Activated CD8-positive, alpha-beta memory T cell treated with anti-CD3 and anti-CD28 coated beads, Interleukin-2, amount 10 ng/mL, durations not matched to agents 7 days and 5 days (primary cell): Measurements from ENCODE around the gene MVB12B. TPM values are rescaled to one million over a fixed set of nuclear protein-coding genes. Genes with fewer than 3 reads are reported as not detected.
"Not testable (repeated sequence)": the region's sequence is repeated elsewhere in the genome, so short reads cannot be mapped to it uniquely, and the experiment has no call there.

ENCODE experiments used
- ATAC-seq: fragments of 150-1000 bp; cut with Tn5 transposase; one replicate; pipeline ENCODE4 v1.10.0; 2021; ENCODE audit warnings: moderate library complexity
- CTCF ChIA-PET: fragments of 350-600 bp; sonication (Branson Sonifier 250); formaldehyde crosslinking; loops from one replicate; lab custom pipeline; 2021; ENCODE audit warnings: antibody characterized with exemption; lab: Charles Lee
- DNase-seq: peaks from one replicate; pipeline ENCODE4 v3.0.0-alpha.2; 2020
- H3K27ac Mint-ChIP-seq: one replicate; pipeline ENCODE4 v1.8.0; 2021; ENCODE audit warnings: mild to moderate bottlenecking, mixed read lengths
- H3K27me3 Mint-ChIP-seq: one replicate; pipeline ENCODE4 v1.8.0; 2021; ENCODE audit warnings: mixed read lengths
- H3K36me3 Mint-ChIP-seq: one replicate; pipeline ENCODE4 v1.8.0; 2021; ENCODE audit warnings: mild to moderate bottlenecking, mixed read lengths
- H3K4me1 Mint-ChIP-seq: one replicate; pipeline ENCODE4 v1.8.0; 2021; ENCODE audit warnings: mixed read lengths
- H3K4me3 Mint-ChIP-seq: one replicate; pipeline ENCODE4 v1.8.0; 2021; ENCODE audit warnings: mild to moderate bottlenecking, moderate library complexity, mixed read lengths
- H3K9me3 Mint-ChIP-seq: one replicate; pipeline ENCODE4 v1.8.0; 2022; ENCODE audit warnings: low read depth, mixed read lengths
- total RNA-seq, 2 experiments: library from RNA; stranded (reverse); gene quantifications; one replicate each; pipeline ENCODE4 v1.2.3, GENCODE V29; 2021

MVB12B gene, protein sequence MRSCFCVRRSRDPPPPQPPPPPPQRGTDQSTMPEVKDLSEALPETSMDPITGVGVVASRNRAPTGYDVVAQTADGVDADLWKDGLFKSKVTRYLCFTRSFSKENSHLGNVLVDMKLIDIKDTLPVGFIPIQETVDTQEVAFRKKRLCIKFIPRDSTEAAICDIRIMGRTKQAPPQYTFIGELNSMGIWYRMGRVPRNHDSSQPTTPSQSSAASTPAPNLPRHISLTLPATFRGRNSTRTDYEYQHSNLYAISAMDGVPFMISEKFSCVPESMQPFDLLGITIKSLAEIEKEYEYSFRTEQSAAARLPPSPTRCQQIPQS
- 10 to 100 TPM; 39.2 to 57.0 TPM for total RNA-seq

DNA sequence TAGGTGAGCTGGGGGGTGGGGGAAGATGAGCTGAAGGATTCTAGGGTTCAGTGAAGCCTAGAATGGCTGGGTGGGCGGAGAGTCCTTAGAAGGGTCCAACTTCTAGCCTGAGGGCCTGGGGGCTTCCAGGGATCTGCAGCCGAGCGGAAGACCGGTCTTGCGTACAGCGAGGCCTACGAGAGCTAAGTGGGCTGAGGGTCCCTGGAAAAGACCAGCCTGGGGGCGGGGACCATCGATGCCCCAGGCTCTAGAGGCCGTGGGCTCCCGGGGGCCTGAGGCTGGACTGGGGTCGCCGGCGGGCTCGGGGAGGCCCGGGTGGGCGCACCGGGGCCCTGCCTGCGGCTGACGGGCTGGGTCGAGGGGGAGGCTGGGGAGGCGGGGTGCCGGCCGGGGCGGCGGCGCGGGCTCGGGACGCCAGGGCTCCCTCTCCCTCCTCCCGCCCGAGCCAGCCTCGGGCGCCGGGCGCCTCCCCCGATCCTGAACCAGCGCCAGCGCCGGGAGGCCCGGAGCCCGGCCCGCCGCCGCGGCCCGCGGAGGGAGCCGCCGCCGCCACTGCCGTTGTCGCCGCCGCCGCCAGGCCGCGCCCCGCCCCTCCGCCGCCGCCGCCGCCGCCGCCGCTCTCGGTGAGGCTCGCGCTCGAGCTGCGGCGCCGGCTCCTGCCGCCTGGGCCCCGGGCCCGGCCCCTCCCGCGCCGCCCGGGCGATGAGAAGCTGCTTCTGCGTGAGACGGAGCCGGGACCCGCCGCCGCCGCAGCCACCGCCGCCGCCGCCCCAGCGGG is at the start of gene MVB12B:
MVB12B (plus strand) TSS at position 602 of the 778 bp plus-strand sequence; CDS start at position 703, 101 bp downstream.
- DNase-seq (peak; percentile 47), ATAC-seq (peak; percentile 43)
- peaks cover 11% of the 10 kb centered on the region for H3K9me3 Mint-ChIP-seq
- peaks cover 49% of the 10 kb centered on the region for H3K4me1 Mint-ChIP-seq
- H3K27ac Mint-ChIP-seq = peak within 1 kb of the TSS; percentile 90
- CTCF ChIA-PET = interaction anchor here (1.0 to 6.0 kb wide), 6 partner anchors 9 to 165 kb away, joined by 3 to 74 read pairs (median 6); no protein-coding TSS in a partner anchor
- H3K4me3 Mint-ChIP-seq = peak within 1 kb of the TSS; percentile 86
- H3K27me3 Mint-ChIP-seq = no peaks in the 10 kb centered on the region
- peaks cover 25% of the 10 kb centered on the region for H3K36me3 Mint-ChIP-seq

DNA sequence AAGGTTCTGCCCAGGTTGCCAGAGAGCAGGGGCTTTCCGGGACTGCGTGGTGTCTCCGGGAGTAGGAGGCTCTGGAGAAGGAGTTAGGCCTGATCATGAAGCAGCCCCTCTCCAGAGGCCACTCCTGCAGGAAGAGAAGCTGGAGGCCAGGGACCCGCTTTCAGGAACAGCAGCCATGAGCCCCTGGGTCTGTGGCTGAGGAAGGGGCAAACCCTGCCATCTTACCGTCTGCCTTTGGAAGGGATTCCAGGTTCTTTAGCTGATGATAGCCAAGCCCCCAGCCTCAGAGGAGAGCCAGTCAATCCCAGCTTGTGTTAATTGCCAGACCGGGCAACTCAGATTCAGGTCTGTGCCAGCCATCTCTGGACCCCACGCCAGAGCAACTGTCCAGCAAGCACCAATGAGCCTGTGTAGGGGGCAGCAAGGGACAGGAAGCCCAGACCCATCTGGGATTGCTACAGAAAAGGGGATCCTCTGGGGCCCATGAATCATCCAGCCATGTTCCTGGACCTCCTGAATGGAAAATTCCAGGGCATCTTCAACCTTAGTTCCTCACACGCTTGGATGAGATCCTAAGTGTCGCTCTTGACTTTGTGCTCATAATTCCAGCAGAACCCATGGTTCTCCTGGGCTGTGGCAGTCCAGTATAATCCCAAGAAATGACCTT is 42.7 kb upstream of the MVB12B start:
- Mint-ChIP-seq H3K27ac (no peak overlapping the region), H3K4me1 (no peaks in the 10 kb centered on the region)

DNA sequence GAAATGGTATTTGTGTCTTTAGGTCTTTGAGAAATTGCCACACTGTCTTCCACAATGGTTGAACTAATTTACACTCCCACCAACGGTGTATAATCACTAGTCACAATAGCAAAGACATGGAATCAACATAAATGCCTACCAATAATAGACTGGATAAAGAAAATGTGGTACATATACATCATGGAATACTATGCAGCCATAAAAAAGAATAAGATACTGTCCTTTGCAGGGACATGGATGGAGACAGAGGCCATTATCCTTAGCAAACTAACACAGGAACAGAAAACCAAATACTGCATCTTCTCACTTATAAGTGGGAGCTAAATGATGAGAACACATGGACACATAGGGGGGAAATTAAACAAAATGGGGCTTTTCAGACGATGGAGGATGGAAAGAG is 41.0 kb upstream of the MVB12B start:
- DNase-seq, H3K9me3 Mint-ChIP-seq, ATAC-seq, H3K4me3 Mint-ChIP-seq, CTCF ChIA-PET, H3K27ac Mint-ChIP-seq, H3K36me3 Mint-ChIP-seq, H3K4me1 Mint-ChIP-seq: not testable (repeated sequence)
- peaks cover 16% of the 10 kb centered on the region for H3K27me3 Mint-ChIP-seq

More for the DNA sequence above, 42.7 kb upstream of the MVB12B start:
- CTCF ChIA-PET = no interaction called here
- ATAC-seq = no peak
- DNase-seq = no peak
- no peaks in the 10 kb centered on the region for H3K9me3 Mint-ChIP-seq
- no peaks in the 10 kb centered on the region for H3K36me3 Mint-ChIP-seq
- H3K4me3 Mint-ChIP-seq = no peak overlapping the region
- H3K27me3 Mint-ChIP-seq = peaks cover 30% of the 10 kb centered on the region

DNA sequence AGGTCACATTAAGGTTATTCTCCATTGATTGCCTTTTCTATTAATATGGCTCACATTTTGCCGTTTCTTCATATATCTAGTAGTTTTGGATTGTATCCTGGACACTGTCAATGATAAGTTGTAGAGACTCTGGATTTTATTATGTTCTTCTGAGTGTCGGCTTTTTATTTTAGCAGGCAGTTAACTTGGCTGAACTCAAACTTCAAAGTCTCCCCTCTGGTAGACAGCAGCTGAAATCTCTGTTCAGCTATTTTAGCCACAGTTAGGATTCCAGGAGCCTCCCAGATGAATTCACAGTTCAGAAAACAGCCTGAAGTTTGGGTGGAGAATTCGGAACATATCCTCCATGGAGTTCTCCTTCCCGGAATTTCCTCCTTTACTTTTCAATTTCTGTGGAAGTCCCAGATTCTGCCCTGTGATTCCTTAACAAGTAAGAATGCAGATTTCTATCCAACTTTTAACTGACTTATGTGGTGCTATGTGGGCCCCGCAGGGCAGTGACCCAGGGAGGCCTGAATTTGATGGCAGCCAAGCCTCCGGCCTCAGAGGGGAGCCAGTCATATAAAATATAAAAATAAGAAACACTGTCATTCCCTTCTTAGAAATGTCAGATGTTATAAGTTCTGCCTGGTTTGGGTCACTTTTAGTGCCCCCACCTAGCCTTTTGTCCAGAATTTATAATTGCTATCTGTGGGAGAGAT is 39.3 kb upstream of the MVB12B start:
- ATAC-seq = no peak
- Mint-ChIP-seq H3K9me3 (no peaks in the 10 kb centered on the region), H3K4me3 (no peak overlapping the region), H3K27me3 (peaks cover 18% of the 10 kb centered on the region), H3K36me3 (no peaks in the 10 kb centered on the region), H3K27ac (no peak overlapping the region), H3K4me1 (no peaks in the 10 kb centered on the region)
- CTCF ChIA-PET = no interaction called here
- DNase-seq = no peak

DNA sequence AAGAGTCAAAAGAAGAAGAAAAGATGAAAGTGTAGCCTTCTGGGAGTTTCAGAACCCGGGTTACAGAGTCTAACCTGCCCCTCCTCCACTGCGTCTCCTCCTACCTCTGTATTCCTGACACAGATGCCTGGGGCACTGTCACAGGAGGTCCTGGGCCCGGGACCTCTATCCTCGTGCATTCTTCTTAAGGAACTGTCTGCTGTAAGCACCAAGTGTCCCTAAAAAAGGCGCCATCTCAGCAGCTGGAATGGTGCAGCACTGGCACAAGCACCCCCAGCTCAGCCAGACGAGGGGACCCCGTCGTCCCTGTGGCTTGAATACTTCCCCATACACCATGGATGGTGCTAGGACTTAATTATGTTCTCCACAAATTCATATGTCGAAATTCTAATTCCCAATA is 35.8 kb upstream of the MVB12B start:
- Mint-ChIP-seq H3K4me3 (no peak overlapping the region), H3K36me3 (no peaks in the 10 kb centered on the region), H3K27me3 (peaks cover 17% of the 10 kb centered on the region), H3K9me3 (no peaks in the 10 kb centered on the region), H3K27ac (no peak overlapping the region), H3K4me1 (peaks cover 7% of the 10 kb centered on the region)
- ATAC-seq (no peak), DNase-seq (no peak)
- CTCF ChIA-PET = interaction anchor here (1.0 to 1.1 kb wide), 3 partner anchors 200 to 399 kb away, joined by 3 to 4 read pairs (median 3); no protein-coding TSS in a partner anchor

DNA sequence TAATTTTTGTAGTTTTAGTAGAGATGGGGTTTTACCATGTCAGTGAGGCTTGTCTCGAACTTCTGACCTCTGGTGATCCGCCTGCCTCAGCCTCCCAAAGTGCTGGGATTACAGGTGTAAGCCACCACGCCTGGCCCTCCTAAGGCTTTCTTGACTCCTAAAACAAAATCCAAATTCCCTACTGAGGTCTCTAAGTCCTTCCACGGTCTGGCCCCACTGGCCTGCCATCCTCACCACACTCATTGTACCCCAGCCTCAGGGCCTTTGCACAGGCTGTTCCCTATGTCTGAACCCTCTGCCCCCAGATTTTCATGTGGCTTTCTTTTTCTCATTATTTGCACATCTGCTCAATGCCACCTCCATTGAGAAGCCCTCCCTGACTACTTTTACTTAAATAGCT is 34.7 kb upstream of the MVB12B start:
- CTCF ChIA-PET = interaction anchor here (1.1 kb wide), 1 partner anchor 199 kb away, joined by 4 read pairs; no protein-coding TSS in a partner anchor
- Mint-ChIP-seq H3K9me3 (no peaks in the 10 kb centered on the region), H3K36me3 (no peaks in the 10 kb centered on the region), H3K4me1 (peaks cover 7% of the 10 kb centered on the region), H3K27me3 (peaks cover 19% of the 10 kb centered on the region), H3K4me3 (no peak overlapping the region), H3K27ac (no peak overlapping the region)
- ATAC-seq (no peak), DNase-seq (no peak)

DNA sequence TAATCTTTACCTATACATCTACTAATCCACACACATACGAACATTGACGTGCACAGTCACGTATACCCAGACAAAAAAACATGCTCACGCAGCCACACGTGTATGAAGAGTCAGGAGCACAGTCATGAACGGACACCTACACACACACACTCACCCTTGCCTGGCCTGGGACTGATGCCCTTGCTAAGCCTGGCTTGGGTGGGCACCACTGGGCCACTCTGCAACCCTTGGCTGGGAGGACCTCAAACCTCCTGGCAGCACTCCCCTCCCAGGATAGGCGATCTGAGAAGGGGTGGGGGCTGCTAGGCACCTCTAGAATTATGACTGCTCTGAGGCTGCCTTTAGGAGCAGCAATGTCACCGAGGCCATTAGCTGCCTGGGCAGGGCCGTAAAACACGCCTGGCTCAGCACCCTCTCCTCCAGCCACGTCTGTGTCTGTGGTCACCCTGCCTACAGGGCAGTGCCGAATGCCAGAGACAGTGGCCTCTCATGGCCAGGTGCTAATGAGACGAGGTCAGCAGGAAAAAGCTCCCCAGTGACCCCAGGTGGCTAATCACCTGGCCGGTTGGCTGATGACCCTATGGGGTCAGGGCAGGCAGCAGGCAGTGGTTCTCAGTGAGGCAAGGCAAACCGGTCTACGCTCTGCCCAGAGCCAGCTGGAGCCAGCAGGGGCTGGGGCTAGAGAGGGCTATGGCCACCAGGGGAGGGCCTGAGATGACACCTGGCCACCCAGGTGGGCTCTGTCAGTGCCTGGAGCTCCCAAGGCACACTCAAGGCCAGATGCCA is 33.7 kb upstream of the MVB12B start:
- Mint-ChIP-seq H3K4me3 (no peak overlapping the region), H3K9me3 (no peaks in the 10 kb centered on the region), H3K27me3 (peaks cover 17% of the 10 kb centered on the region), H3K36me3 (no peaks in the 10 kb centered on the region), H3K4me1 (peaks cover 7% of the 10 kb centered on the region), H3K27ac (no peak overlapping the region)
- CTCF ChIA-PET = interaction anchor here (0.9 to 2.2 kb wide), 4 partner anchors 9 to 885 kb away, joined by 3 to 8 read pairs (median 4); no protein-coding TSS in a partner anchor
- DNase-seq (no peak), ATAC-seq (no peak)

- Mint-ChIP-seq H3K36me3 (no peaks in the 10 kb centered on the region), H3K9me3 (no peaks in the 10 kb centered on the region), H3K27ac (no peak overlapping the region), H3K4me1 (peaks cover 7% of the 10 kb centered on the region), H3K27me3 (peaks cover 14% of the 10 kb centered on the region), H3K4me3 (no peak overlapping the region)
- DNase-seq (peak; percentile 33), ATAC-seq (no peak)
- CTCF ChIA-PET = interaction anchor here (0.9 to 2.2 kb wide), 4 partner anchors 9 to 886 kb away, joined by 3 to 8 read pairs (median 4); no protein-coding TSS in a partner anchor
These were observed 33.1 kb upstream of the MVB12B start for GRCh38 chr9:126293522-126293889.

DNA sequence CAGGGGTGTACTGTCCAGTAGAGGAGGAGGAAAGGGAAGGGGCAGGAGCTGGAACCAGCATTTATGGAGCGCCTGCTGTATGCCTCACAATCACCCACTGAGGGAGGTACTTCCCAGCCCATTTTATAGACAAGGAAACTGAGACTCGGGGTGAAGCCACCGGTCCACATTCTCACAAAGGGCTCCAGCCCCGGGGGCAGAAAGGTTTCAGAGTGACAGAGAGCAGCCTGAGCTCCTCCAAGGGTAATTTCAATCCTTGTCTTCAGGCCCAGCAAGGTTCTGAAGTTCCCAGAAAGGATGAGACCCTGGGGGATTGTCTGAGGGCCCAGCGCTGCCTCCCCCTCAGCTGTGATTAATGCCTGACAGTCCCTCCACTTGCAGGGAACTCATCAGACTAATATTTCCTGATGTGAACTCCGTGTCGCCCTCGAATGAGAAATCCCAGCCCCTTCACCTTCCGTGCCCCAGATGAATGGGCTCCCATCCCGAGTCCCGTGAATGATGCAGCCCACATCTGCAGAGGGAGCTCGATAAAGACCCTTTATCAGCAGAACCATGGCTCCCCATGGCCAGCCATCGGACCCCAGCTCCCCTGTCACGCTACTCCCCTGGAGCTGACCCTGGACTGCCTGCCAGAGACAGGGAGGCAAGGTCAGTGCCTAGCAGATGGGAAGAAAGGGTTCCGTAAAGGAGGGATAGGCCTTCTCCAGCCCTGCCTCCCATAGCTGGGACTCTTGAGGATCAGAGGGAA is 32.1 kb upstream of the MVB12B start:
- peaks cover 15% of the 10 kb centered on the region for H3K27me3 Mint-ChIP-seq
- peaks cover 7% of the 10 kb centered on the region for H3K4me1 Mint-ChIP-seq
- H3K36me3 Mint-ChIP-seq = no peaks in the 10 kb centered on the region
- no peaks in the 10 kb centered on the region for H3K9me3 Mint-ChIP-seq
- ATAC-seq (no peak), DNase-seq (peak; percentile 36)
- CTCF ChIA-PET = interaction anchor here (0.8 to 2.2 kb wide), 5 partner anchors 8 to 887 kb away, joined by 3 to 8 read pairs (median 5); no protein-coding TSS in a partner anchor
- no peak overlapping the region for H3K27ac Mint-ChIP-seq
- H3K4me3 Mint-ChIP-seq = no peak overlapping the region

DNA sequence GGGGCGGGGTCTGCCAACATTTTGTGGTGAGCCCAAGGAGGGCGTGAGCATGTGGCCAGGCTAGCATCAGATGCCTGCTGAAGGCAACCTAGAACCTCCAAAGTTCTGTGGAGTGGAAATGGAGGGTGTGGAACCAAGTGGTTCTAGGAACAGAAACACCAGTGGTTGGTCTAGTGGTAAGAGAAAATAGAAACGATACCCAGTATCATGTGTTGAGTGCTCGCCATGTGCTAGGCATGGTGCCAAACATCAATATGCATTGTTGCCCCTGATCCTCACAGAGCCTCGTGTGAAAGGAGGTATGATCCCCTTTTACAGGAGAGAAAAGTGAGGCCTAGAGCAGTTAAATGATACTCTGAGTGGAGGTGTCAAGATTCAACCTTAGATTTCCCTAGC is 31.5 kb upstream of the MVB12B start:
- peaks cover 15% of the 10 kb centered on the region for H3K27me3 Mint-ChIP-seq
- peaks cover 7% of the 10 kb centered on the region for H3K4me1 Mint-ChIP-seq
- DNase-seq = no peak
- H3K9me3 Mint-ChIP-seq = no peaks in the 10 kb centered on the region
- H3K36me3 Mint-ChIP-seq = no peaks in the 10 kb centered on the region
- CTCF ChIA-PET = interaction anchor here (0.8 to 1.5 kb wide), 3 partner anchors 104 to 887 kb away, joined by 3 to 5 read pairs (median 4); no protein-coding TSS in a partner anchor
- no peak for ATAC-seq
- H3K4me3 Mint-ChIP-seq = no peak overlapping the region
- no peak overlapping the region for H3K27ac Mint-ChIP-seq

DNA sequence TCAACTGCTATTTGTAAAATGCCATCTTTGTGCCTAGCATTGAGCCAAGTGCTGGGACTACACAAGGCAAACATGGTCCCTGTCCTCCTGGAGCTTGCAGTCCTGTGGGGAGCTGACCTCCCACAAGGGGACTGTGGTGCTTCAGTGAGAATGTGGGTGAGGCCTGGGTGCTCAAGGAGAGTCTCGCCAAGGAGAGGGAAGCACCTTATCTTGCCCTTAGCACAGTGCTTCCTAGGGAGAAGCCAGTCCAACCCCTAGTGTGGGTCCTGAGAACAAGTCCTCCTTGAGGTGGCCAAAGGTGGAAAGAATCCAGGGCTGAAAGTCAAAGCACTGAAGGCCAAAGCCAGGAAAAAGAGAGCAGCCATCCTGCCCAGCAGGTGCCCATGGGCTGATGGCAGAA is 31.1 kb upstream of the MVB12B start:
- H3K9me3 Mint-ChIP-seq = no peaks in the 10 kb centered on the region
- CTCF ChIA-PET = interaction anchor here (1.1 to 1.5 kb wide), 2 partner anchors 103 to 196 kb away, joined by 3 to 5 read pairs; no protein-coding TSS in a partner anchor
- H3K36me3 Mint-ChIP-seq = no peaks in the 10 kb centered on the region
- H3K27me3 Mint-ChIP-seq = peaks cover 15% of the 10 kb centered on the region
- H3K27ac Mint-ChIP-seq = no peak overlapping the region
- ATAC-seq (no peak), DNase-seq (peak; percentile 22)
- H3K4me3 Mint-ChIP-seq = no peak overlapping the region
- peaks cover 7% of the 10 kb centered on the region for H3K4me1 Mint-ChIP-seq
